ENCODE measurements around the gene LHX3.

DNA sequence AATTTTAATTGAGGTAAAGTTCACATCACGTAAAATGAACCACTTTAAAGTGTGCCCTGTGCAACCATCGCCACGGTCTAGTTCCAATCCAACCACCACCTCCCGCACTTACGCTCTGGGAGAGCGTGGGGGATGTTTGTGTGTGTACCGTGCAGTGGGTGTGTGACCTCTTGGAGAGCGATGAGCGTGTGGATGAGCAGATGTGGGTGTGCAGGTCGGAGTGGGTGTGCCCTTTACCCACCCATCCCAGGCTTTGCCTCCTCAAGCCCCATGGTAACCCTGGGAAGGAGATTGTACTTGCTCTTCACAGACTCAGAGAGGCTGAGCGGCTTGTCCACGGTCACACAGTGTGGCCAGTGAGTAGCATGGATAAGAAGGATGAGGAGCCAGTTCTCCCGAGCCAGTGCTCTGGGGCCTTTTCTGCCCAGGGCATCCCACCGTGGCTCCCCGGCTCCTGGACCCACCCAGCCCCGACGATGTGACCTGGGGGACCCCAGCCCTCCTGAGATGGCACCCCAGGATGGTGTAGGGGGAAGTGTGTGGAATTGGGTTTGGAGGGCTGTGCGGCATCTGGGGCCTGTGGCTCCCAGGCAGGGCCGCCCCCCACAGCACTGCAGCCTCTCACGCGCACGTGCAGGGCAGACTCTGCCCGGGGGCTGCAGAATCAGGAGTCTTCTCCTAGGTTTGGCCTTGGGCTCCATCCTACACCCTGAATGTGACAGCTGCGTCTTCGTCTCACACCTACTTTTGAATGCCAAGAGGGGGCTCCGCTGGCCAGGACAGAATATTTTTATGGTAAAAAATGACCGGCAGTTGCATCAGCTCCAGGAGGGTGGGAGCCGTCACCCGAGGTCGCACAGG, 13.6 kb downstream of the LHX3 start:
- TF ChIP-seq, protein P1, sequence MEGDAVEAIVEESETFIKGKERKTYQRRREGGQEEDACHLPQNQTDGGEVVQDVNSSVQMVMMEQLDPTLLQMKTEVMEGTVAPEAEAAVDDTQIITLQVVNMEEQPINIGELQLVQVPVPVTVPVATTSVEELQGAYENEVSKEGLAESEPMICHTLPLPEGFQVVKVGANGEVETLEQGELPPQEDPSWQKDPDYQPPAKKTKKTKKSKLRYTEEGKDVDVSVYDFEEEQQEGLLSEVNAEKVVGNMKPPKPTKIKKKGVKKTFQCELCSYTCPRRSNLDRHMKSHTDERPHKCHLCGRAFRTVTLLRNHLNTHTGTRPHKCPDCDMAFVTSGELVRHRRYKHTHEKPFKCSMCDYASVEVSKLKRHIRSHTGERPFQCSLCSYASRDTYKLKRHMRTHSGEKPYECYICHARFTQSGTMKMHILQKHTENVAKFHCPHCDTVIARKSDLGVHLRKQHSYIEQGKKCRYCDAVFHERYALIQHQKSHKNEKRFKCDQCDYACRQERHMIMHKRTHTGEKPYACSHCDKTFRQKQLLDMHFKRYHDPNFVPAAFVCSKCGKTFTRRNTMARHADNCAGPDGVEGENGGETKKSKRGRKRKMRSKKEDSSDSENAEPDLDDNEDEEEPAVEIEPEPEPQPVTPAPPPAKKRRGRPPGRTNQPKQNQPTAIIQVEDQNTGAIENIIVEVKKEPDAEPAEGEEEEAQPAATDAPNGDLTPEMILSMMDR (IDR thresholded peaks at IDR 0.05): no peak
- TF ChIP-seq EZH2 (IDR thresholded peaks at IDR 0.05): no peak
- TF ChIP-seq EZH2phosphoT487 (IDR thresholded peaks at IDR 0.05): no peak
